ENCODE measurements around the gene MVK. TPM values are rescaled to one million over a fixed set of nuclear protein-coding genes. Genes with fewer than 3 reads are reported as not detected.
A peak's percentile ranks its signal among the peaks of the same experiment; 100 is the strongest.

Gene MVK
- polyA plus RNA-seq, 3 donors: 1.1 to 3.8 (median 1.6) TPM

GRCh38 chr12:109553483-109553882 lies 20.1 kb upstream of the MVK start:
- Histone ChIP-seq H3K27me3 (ENCODE audit: control insufficient read depth in 2 of 2, insufficient read depth in 2 of 2, low read length in 2 of 2) (peaks cover 0 to 4% of the 10 kb centered on the region in 2 donors), H3K36me3 (replicated peaks in 1 of 2; ENCODE audit: control insufficient read depth in 1 of 2, insufficient read depth in 2 of 2, low read length in 2 of 2) (no peaks in the 10 kb centered on the region), H3K4me1 (ENCODE audit: control insufficient read depth in 1 of 2, insufficient read depth in 2 of 2, low read length in 2 of 2) (no peaks in the 10 kb centered on the region), H3K9ac (ENCODE audit: insufficient read depth, low read length, poor library complexity, severe bottlenecking) (no peak overlapping the region), H2AFZ (ENCODE audit: insufficient read depth, low read depth, low read length, poor library complexity, severe bottlenecking) (no peak overlapping the region), H3K4me3 (replicated peaks in 1 of 3; ENCODE audit: low read depth in 2 of 3, low read length in 3 of 3) (no peak overlapping the region), H3K9me3 (replicated peaks in 1 of 2; ENCODE audit: control insufficient read depth in 1 of 2, insufficient read depth in 1 of 2, low read length in 2 of 2) (no peaks in the 10 kb centered on the region), H3K79me2 (ENCODE audit: insufficient read depth, low read length) (no peaks in the 10 kb centered on the region), H4K20me1 (ENCODE audit: insufficient read depth, low read length) (no peaks in the 10 kb centered on the region), H3K27ac (ENCODE audit: low read depth in 1 of 2, low read length in 2 of 2) (no peak overlapping the region), H3K4me2 (replicated peaks; ENCODE audit: extremely low read depth, low read length, poor library complexity, severe bottlenecking) (no peak overlapping the region)
- TF ChIP-seq CTCF (IDR thresholded peaks at IDR 0.05): no peak
- WGBS (ENCODE audit: insufficient coverage): 96% methylated on average over 7 of the region's 7 CpGs
- Mint-ChIP-seq H3K4me3 (no peak overlapping the region), H3K4me1 (no peaks in the 10 kb centered on the region), H3K27me3 (ENCODE audit: low read depth in 3 of 3) (peaks cover 13 to 15% (median 14%) of the 10 kb centered on the region in 3 donors), H3K9me3 (no peaks in the 10 kb centered on the region), H3K36me3 (peaks cover 0 to 4% of the 10 kb centered on the region in 2 donors), H3K27ac (peak overlapping the region in 1 of 7 donors; percentile 12)
- DNase-seq: no peak
- intact Hi-C loops (cut with micrococcal nuclease): no loop called here

GRCh38 chr12:109553906-109554500 lies 19.6 kb upstream of the MVK start:
- no peak for DNase-seq
- Mint-ChIP-seq H3K4me3 (no peak overlapping the region), H3K36me3 (peaks cover 0 to 4% of the 10 kb centered on the region in 2 donors), H3K9me3 (no peaks in the 10 kb centered on the region), H3K4me1 (no peaks in the 10 kb centered on the region), H3K27ac (no peak overlapping the region), H3K27me3 (ENCODE audit: low read depth in 3 of 3) (peaks cover 10 to 13% (median 12%) of the 10 kb centered on the region in 3 donors)
- H3K27ac ChIP-seq (ENCODE audit: low read depth in 1 of 2, low read length in 2 of 2): no peak overlapping the region
- H3K9ac ChIP-seq (ENCODE audit: insufficient read depth, low read length, poor library complexity, severe bottlenecking): no peak overlapping the region
- H2AFZ ChIP-seq (ENCODE audit: insufficient read depth, low read depth, low read length, poor library complexity, severe bottlenecking): no peak overlapping the region
- H3K36me3 ChIP-seq (replicated peaks in 1 of 2; ENCODE audit: control insufficient read depth in 1 of 2, insufficient read depth in 2 of 2, low read length in 2 of 2): no peaks in the 10 kb centered on the region
- H3K9me3 ChIP-seq (replicated peaks in 1 of 2; ENCODE audit: control insufficient read depth in 1 of 2, insufficient read depth in 1 of 2, low read length in 2 of 2): no peaks in the 10 kb centered on the region
- no peak for TF ChIP-seq CTCF (IDR thresholded peaks at IDR 0.05)
- H3K79me2 ChIP-seq (ENCODE audit: insufficient read depth, low read length): no peaks in the 10 kb centered on the region
- whole genome bisulfite sequencing (ENCODE audit: insufficient coverage): 89% methylated on average over 8 of the region's 16 CpGs
- no peaks in the 10 kb centered on the region for H3K27me3 ChIP-seq (ENCODE audit: control insufficient read depth in 2 of 2, insufficient read depth in 2 of 2, low read length in 2 of 2)
- intact Hi-C loops (cut with micrococcal nuclease): no loop called here
- H4K20me1 ChIP-seq (ENCODE audit: insufficient read depth, low read length): no peaks in the 10 kb centered on the region
- no peak overlapping the region for H3K4me3 ChIP-seq (replicated peaks in 1 of 3; ENCODE audit: low read depth in 2 of 3, low read length in 3 of 3)
- no peak overlapping the region for H3K4me2 ChIP-seq (replicated peaks; ENCODE audit: extremely low read depth, low read length, poor library complexity, severe bottlenecking)
- no peaks in the 10 kb centered on the region for H3K4me1 ChIP-seq (ENCODE audit: control insufficient read depth in 1 of 2, insufficient read depth in 2 of 2, low read length in 2 of 2)

All from CD14-positive monocyte (primary cell).